Caki2 (cell line): ENCODE results near the gene ESPN. TPM values are rescaled to one million over a fixed set of nuclear protein-coding genes. Genes with fewer than 3 reads are reported as not detected.

Source experiments
- DNase-seq: peaks from one replicate; pipeline ENCODE4 v3.0.0-alpha.2; 2015; ENCODE audit warnings: low read depth
- in situ Hi-C: cut with HindIII; loops from 2 replicates; pipeline ENCODE4 v1.10.0; 2016; ENCODE audit warnings: low sequenced_read_pairs, low pct_unique_long_range_greater_than_20kb, mixed read lengths
- total RNA-seq: library from RNA; depleted of rRNA; stranded (reverse); fragments of >200 nt; shearing (Covaris generic); gene quantifications from 2 replicates; pipeline ENCODE4 v1.2.3, GENCODE V29; 2014; ENCODE audit warnings: low replicate concordance

The ESPN gene
- total RNA-seq, 1 experiment from 2014 or later = 4.8 TPM

- in situ Hi-C loops = no loop called here
- DNase-seq = no peak
Measured at GRCh38 chr1:6397844-6398441, 26.6 kb upstream of the ESPN start.

- DNase-seq = no peak
- in situ Hi-C loops = no loop called here
Measured at GRCh38 chr1:6399294-6399693, 25.3 kb upstream of the ESPN start.

- no peak for DNase-seq
- in situ Hi-C loops = no loop called here
Measured at GRCh38 chr1:6401673-6402072, 22.9 kb upstream of the ESPN start.

GRCh38 chr1:6408023-6408422 lies 16.6 kb upstream of the ESPN start:
- DNase-seq = no peak
- in situ Hi-C loops = no loop called here

GRCh38 chr1:6409053-6409452 lies 15.5 kb upstream of the ESPN start:
- in situ Hi-C loops = no loop called here
- DNase-seq = no peak

- in situ Hi-C loops = no loop called here
Measured at GRCh38 chr1:6409733-6410132, 14.8 kb upstream of the ESPN start.

GRCh38 chr1:6410248-6410893 lies 14.2 kb upstream of the ESPN start:
- in situ Hi-C loops = no loop called here
- DNase-seq = no peak

More at GRCh38 chr1:6409733-6410132, 14.8 kb upstream of the ESPN start:
- DNase-seq = no peak

- in situ Hi-C loops = no loop called here
- peak; percentile 57 for DNase-seq
Measured at GRCh38 chr1:6412896-6413295, 11.7 kb upstream of the ESPN start.

GRCh38 chr1:6414443-6414844 lies 10.1 kb upstream of the ESPN start:
- peak; percentile 37 for DNase-seq
- in situ Hi-C loops = no loop called here

- in situ Hi-C loops = no loop called here
Measured at GRCh38 chr1:6414881-6415626, 9.5 kb upstream of the ESPN start.

GRCh38 chr1:6416295-6416656 lies 8.3 kb upstream of the ESPN start:
- in situ Hi-C loops = no loop called here
- peak; percentile 42 for DNase-seq

More at GRCh38 chr1:6414881-6415626, 9.5 kb upstream of the ESPN start:
- peak; percentile 88 for DNase-seq

- in situ Hi-C loops = no loop called here
- no peak for DNase-seq
Measured at GRCh38 chr1:6416906-6417305, 7.7 kb upstream of the ESPN start.

- in situ Hi-C loops = no loop called here
Measured at GRCh38 chr1:6417961-6418667, 6.5 kb upstream of the ESPN start.

GRCh38 chr1:6418668-6419396 lies 5.7 kb upstream of the ESPN start:
- in situ Hi-C loops = no loop called here
- DNase-seq = no peak

More at GRCh38 chr1:6417961-6418667, 6.5 kb upstream of the ESPN start:
- no peak for DNase-seq

- DNase-seq = no peak
- in situ Hi-C loops = no loop called here
Measured at GRCh38 chr1:6419397-6419803, 5.2 kb upstream of the ESPN start.

- no peak for DNase-seq
- in situ Hi-C loops = no loop called here
Measured at GRCh38 chr1:6419804-6420453, 4.6 kb upstream of the ESPN start, which contains the start of gene HES2. Gene HES2 (minus strand): TSS chr1:6419919. CDS start chr1:6419820, 99 bp downstream.

GRCh38 chr1:6420454-6421042 lies 4.0 kb upstream of the ESPN start:
- in situ Hi-C loops = no loop called here
- DNase-seq = no peak
